Measurements from ENCODE around the gene OR4C13.
"Not testable (repeated sequence)": the region's sequence is repeated elsewhere in the genome, so short reads cannot be mapped to it uniquely, and the experiment has no call there.

The OR4C13 gene

DNA sequence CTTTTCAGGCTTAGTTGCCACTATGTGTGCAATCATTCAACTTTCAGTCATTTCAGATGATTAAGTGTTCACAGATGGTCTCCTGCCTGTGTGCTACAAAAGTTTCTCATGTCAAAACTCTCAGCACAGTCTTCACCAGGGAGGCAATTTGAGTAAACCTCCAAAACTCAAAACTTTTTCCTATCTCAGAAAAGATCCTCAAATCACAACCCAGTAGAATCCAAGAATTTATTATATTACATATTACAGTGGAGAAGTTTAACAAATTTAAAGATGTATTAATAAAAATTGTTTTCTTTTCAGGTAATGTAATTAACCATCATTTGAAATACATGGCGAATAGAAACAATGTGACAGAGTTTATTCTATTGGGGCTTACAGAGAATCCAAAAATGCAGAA, at the start of gene OR4C13:
TSS of gene OR4C13 (plus strand) at position 301 of the 400 bp plus-strand sequence. CDS start at position 333, 32 bp downstream.
- no peak for DNase-seq

DNA sequence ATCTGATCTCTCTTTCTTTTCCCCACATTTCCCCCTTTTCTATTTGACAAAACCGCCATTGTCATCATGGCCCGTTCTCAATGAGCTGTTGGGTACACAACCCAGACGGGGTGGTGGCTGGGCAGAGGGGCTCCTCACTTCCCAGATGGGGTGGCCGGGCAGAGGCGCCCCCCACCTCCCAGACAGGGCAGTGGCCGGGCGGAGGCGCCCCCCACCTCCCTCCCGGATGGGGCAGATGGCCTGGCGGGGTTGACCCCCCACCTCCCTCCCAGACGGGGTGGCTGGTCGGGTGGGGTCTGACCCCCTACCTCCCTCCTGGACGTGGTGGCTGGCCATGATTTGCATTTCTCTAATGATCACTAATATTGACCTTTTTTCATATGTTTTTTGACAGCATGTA, 40.7 kb upstream of the OR4C13 start:
- DNase-seq, result not testable (repeated sequence)

DNA sequence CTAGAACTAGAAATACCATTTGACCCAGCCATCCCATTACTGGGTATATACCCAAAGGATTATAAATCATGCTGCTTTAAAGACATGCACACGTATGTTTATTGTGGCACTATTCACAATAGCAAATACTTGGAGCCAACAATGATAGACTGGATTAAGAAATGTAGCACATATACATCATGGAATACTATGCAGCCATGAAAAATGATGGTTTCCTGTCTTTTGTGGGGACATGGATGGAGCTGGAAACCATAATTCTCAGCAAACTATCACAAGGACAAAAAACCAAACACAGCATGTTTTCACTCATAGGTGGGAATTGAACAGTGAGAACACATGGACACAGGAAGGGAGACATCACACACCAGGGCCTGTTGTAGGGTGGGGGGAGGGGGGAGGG, 3.5 kb upstream of the OR4C13 start:
- not testable (repeated sequence) for DNase-seq

DNA sequence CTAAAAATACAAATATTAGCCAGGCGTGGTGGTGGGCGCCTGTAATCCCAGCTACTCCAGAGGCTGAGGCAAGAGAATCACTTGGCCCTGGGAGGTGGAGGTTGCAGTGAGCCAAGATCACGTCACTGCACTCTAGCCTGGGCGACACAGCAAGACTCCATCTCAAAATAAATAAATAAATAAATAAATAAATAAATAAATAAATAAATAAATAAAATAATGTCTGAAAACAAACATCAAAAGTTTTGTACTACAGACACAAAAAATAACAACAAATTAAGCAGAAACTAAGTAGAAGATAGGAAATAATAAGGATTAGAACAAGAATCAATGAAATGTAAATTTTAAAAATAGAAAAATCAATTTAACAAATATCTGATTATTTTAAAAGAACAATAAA, 21.2 kb downstream of the OR4C13 start:
- not testable (repeated sequence) for DNase-seq

DNA sequence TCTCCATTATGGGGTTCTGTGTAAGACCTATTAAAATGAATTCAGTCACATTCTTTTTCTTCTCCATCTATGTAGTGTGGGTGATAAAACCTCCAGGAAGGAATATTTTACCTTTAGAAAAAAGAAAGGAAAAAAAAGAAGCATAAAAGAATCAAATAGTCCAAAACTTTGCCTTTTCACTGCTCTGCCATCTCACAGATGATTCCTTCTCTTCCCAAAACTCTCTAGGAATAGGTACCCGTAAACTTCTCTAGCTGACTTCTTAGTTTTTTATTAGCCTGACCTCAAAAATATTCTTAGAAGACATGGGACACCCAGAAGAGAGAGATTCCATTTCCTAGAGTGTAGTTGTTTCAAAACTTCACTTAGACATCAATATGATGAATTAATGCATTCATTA, 30.2 kb downstream of the OR4C13 start, which contains the start of gene OR4C12:
TSS of gene OR4C12 (minus strand) at position 101 of the 400 bp plus-strand sequence. CDS start at position 67, 34 bp downstream.
- DNase-seq, result not testable (repeated sequence)

DNA sequence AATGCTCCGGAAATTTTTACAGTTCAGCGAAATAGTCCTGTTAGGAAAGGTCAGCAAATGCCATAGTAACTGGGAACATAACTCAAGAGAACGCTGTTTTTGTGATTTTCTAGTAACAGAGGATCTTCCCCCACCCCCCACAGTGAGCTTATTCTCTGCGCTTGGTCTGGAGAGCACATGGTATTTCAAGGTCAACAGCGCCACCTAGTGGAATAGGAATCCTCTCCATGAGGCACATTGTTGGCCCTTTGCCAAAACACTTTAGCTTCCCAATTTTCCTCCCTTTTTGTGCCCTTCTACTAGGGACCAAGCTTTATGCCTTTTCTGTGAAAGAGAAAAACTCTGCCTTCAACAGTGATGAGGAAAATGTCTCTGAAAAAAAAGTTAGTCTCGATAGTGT, 43.4 kb downstream of the OR4C13 start:
- DNase-seq, result peak; percentile 13 to 43
